ENCODE results near the gene NCMAP.

NCMAP gene

DNA sequence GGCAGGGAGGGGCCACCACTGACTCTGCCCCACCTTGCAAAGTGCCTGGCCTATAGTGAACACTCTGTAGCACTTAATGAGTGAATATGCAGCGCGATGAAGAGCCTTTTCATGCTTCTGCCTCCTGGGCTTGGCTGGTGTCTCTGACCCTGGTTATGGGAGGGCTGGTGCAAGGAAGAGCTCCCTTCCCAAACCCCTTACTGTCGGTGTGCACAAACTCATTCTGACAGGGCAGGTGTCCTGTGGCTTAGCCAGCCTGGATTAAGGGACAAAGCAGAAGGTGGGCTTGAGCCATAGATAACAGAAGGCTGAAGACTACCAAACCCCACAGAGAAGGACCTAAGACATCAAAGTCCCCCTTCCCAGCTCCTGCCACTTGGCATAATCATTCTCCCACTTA is 2.0 kb upstream of the NCMAP start:
- TF ChIP-seq, protein P1, sequence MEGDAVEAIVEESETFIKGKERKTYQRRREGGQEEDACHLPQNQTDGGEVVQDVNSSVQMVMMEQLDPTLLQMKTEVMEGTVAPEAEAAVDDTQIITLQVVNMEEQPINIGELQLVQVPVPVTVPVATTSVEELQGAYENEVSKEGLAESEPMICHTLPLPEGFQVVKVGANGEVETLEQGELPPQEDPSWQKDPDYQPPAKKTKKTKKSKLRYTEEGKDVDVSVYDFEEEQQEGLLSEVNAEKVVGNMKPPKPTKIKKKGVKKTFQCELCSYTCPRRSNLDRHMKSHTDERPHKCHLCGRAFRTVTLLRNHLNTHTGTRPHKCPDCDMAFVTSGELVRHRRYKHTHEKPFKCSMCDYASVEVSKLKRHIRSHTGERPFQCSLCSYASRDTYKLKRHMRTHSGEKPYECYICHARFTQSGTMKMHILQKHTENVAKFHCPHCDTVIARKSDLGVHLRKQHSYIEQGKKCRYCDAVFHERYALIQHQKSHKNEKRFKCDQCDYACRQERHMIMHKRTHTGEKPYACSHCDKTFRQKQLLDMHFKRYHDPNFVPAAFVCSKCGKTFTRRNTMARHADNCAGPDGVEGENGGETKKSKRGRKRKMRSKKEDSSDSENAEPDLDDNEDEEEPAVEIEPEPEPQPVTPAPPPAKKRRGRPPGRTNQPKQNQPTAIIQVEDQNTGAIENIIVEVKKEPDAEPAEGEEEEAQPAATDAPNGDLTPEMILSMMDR (IDR thresholded peaks at IDR 0.05; ENCODE audit: extremely low read depth, insufficient read depth, missing control alignments) = no peak
- no peak for DNase-seq (ENCODE audit: low spot score)
- in situ Hi-C loops (cut with MboI; ENCODE audit: low pct_unique_long_range_greater_than_20kb, low sequenced_read_pairs, unreplicated experiment) = no loop called here

DNA sequence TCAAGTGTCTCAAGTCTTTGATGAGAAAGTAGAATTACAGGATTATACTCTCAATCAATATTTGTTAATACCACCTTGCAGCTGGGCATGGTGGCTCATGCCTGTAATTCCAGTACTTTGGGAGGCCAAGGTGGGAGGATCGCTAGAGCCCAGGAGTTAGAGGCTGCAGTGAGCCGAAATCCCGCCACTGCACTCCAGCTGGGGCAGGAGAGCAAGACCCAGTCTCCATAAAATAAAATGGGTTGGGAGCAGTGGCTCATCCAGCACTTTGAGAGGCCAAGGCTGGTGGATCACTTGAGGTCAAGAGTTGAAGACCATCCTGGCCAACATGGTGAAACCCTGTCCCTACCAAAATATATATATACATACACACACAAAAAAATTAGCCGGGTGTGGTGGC is 1.2 kb upstream of the NCMAP start:
- TF ChIP-seq, protein P1 (IDR thresholded peaks at IDR 0.05; ENCODE audit: extremely low read depth, insufficient read depth, missing control alignments) = no peak
- in situ Hi-C loops (cut with MboI; ENCODE audit: low pct_unique_long_range_greater_than_20kb, low sequenced_read_pairs, unreplicated experiment) = no loop called here
- DNase-seq (ENCODE audit: low spot score) = no peak

DNA sequence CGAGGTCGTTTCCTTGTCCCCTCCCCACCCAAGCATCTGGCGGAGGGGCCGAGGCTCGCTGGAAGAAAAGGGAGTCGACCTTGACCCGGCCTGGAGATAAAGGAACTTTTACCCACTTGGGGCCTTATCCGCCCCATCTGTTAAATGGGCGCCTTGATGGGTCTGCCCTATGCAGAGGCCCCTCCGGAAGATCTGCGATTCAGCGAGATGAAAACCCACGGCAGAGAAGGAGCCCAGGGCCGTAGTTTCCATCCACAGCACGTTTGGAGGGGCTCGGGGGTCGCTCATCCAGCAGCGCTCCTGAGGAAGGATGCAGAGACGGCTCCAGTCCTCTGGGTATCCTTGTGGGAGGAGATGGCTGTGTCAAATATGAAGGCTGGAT is 518 bp downstream of the NCMAP start:
- no peak for DNase-seq (ENCODE audit: low spot score)
- TF ChIP-seq, protein P1 (IDR thresholded peaks at IDR 0.05; ENCODE audit: extremely low read depth, insufficient read depth, missing control alignments) = no peak
- in situ Hi-C loops (cut with MboI; ENCODE audit: low pct_unique_long_range_greater_than_20kb, low sequenced_read_pairs, unreplicated experiment) = no loop called here

DNA sequence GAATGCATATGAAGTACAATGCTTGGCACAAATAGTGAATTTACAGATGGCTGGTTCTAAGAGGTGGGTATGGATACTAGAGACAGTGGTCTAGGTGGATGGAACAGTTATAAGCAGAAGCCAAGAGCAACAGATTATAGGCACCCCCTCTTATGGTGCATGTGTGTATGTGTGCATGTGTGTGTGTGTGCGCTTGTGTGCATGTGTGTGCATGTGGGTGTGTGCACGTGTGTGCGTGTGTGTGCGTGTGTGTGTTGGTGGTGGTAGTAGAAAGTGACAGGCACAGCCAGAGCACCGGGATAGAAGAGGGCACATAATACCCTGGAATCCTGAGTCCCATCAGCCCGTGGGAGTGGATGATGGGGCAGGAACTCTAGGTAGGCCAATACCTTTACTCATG is 1.3 kb downstream of the NCMAP start:
- TF ChIP-seq, protein P1 (IDR thresholded peaks at IDR 0.05; ENCODE audit: extremely low read depth, insufficient read depth, missing control alignments) = no peak
- in situ Hi-C loops (cut with MboI; ENCODE audit: low pct_unique_long_range_greater_than_20kb, low sequenced_read_pairs, unreplicated experiment) = no loop called here
- no peak for DNase-seq (ENCODE audit: low spot score)

DNA sequence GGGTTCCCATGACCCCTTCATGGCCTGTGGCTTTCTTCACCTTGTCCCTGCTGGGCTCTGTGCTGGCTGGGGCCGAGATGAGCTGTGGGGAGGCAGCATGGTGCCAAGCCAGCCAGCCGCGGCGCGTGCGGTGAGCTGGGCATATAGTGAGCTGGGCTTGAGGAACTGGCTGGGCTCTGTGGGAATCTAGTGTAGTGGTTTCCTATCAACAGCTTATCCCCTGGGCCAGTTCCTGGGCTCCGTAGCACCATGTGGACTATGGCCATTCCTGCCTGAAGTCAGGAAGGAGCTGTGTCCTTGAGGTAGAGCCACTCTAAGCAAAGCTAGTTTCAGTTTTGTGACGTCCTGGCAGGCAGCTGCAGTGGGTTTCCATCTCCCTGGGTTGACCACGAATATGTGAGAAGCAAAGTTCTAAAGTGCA is 1.8 kb downstream of the NCMAP start:
- TF ChIP-seq, protein P1 (IDR thresholded peaks at IDR 0.05; ENCODE audit: extremely low read depth, insufficient read depth, missing control alignments) = no peak
- in situ Hi-C loops (cut with MboI; ENCODE audit: low pct_unique_long_range_greater_than_20kb, low sequenced_read_pairs, unreplicated experiment) = no loop called here
- DNase-seq (ENCODE audit: low spot score) = peak; percentile 34

DNA sequence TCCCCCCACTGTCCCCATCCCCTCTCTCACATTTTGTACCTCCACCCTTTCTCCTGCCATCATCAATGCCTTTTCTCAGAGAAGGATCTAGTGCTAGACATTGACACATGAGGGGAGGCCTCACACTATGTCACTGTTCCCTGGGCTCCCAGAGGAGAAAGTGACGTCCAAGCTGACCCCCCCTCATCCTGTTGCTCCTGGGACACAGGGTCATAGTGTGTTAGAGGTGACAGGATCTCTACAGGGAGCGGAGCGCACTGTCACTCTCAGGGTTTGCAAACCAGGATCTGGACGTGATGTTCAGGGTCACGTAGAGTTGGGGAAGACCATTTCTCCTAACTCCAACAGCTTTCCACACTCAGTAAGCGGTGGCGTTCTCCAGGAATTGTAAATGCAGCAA is 2.6 kb downstream of the NCMAP start:
- TF ChIP-seq, protein P1 (IDR thresholded peaks at IDR 0.05; ENCODE audit: extremely low read depth, insufficient read depth, missing control alignments) = no peak
- DNase-seq (ENCODE audit: low spot score) = no peak
- in situ Hi-C loops (cut with MboI; ENCODE audit: low pct_unique_long_range_greater_than_20kb, low sequenced_read_pairs, unreplicated experiment) = no loop called here
